Activated CD4-positive, alpha-beta memory T cell treated with anti-CD3 and anti-CD28 coated beads, Interleukin-2, amount 10 ng/mL, durations not matched to agents 7 days and 5 days (primary cell): ENCODE data around the gene ALLC. TPM values are rescaled to one million over a fixed set of nuclear protein-coding genes. Genes with fewer than 3 reads are reported as not detected.
"Not testable (repeated sequence)": the region's sequence is repeated elsewhere in the genome, so short reads cannot be mapped to it uniquely, and the experiment has no call there.

Experiments used
- CTCF ChIA-PET: fragments of 350-600 bp; sonication (Branson Sonifier 250); formaldehyde crosslinking; loops from one replicate; lab custom pipeline; 2021; ENCODE audit warnings: antibody characterized with exemption, inconsistent platforms; lab: Charles Lee
- POLR2A ChIA-PET: fragments of 350-600 bp; sonication (Branson Sonifier 250); formaldehyde crosslinking; loops from one replicate; lab custom pipeline; 2021; ENCODE audit warnings: antibody characterized with exemption; lab: Charles Lee
- DNase-seq: peaks from one replicate; pipeline ENCODE4 v3.0.0-alpha.2; 2020
- H3K27ac Mint-ChIP-seq: one replicate; pipeline ENCODE4 v1.8.0; 2021; ENCODE audit warnings: mild to moderate bottlenecking, mixed read lengths
- H3K27me3 Mint-ChIP-seq: one replicate; pipeline ENCODE4 v1.8.0; 2021; ENCODE audit warnings: mixed read lengths
- H3K36me3 Mint-ChIP-seq: one replicate; pipeline ENCODE4 v1.8.0; 2021; ENCODE audit warnings: low read depth, mixed read lengths
- H3K4me1 Mint-ChIP-seq: one replicate; pipeline ENCODE4 v1.8.0; 2021; ENCODE audit warnings: mixed read lengths
- H3K4me3 Mint-ChIP-seq: one replicate; pipeline ENCODE4 v1.8.0; 2021; ENCODE audit warnings: mild to moderate bottlenecking, mixed read lengths
- H3K9me3 Mint-ChIP-seq: one replicate; pipeline ENCODE4 v1.8.0; 2021; ENCODE audit warnings: mixed read lengths
- total RNA-seq, 2 experiments: library from RNA; stranded (reverse); gene quantifications; one replicate each; pipeline ENCODE4 v1.2.3, GENCODE V29; 2021

The ALLC gene
- total RNA-seq, 2 experiments from 2014 or later, result not detected

GRCh38 chr2:3630631-3631030 is 27.4 kb upstream of the ALLC start:
- H3K4me3 Mint-ChIP-seq, result no peak overlapping the region
- no peaks in the 10 kb centered on the region for H3K27me3 Mint-ChIP-seq
- no peak overlapping the region for H3K27ac Mint-ChIP-seq
- DNase-seq, result no peak
- H3K36me3 Mint-ChIP-seq, result no peaks in the 10 kb centered on the region
- POLR2A ChIA-PET, result no interaction called here
- H3K4me1 Mint-ChIP-seq, result no peaks in the 10 kb centered on the region
- no peaks in the 10 kb centered on the region for H3K9me3 Mint-ChIP-seq
- CTCF ChIA-PET, result interaction anchor here (0.6 kb wide), 1 partner anchor 20 kb away, joined by 3 read pairs; no protein-coding TSS in a partner anchor

GRCh38 chr2:3631161-3631850 is 26.7 kb upstream of the ALLC start:
- Mint-ChIP-seq H3K9me3 (no peaks in the 10 kb centered on the region), H3K4me1 (no peaks in the 10 kb centered on the region), H3K27me3 (no peaks in the 10 kb centered on the region), H3K36me3 (no peaks in the 10 kb centered on the region), H3K4me3 (no peak overlapping the region), H3K27ac (no peak overlapping the region)
- ChIA-PET POLR2A (no interaction called here), CTCF (interaction anchor here (0.6 kb wide), 1 partner anchor 20 kb away, joined by 3 read pairs; no protein-coding TSS in a partner anchor)
- no peak for DNase-seq

DNA sequence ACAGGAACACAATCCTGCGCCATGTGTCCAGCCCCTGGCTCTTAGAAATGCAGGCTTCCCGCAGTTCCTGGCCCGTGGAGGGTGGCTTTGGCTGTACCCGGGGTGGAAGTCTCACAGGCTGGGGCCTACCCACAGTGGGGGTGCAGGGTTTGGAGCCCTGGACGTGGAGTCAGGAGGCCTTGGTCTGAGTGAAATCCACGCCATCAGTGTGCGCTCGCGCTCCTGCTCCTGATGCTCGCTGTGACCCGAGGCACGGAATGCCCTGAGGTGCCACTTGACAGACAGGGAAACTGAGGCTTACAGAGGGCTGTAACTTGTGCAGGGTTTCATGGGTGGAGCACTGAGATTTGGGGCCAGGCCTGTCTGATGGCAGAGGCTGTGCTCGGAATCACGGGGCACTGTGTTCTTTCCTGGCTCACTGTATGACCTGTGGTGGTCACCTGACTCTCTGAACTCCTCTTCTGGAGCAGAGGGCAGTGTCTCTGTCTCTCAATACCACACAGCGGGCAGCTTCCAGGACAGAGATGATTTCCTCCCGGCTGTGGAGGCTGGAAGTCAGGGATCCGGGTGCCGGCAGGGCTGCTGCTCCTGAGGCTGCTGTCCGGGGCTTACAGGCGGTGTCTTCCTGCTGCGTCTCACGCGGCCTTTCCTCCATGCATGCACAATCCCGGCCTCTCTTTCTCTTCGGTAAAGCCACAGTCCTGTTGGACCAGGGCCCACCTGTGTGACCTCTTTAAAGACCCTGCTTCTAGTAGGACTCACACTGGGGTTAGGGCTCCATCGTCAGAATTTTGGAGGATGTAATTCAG is 25.9 kb upstream of the ALLC start:
- CTCF ChIA-PET, result no interaction called here
- Mint-ChIP-seq H3K4me3 (no peak overlapping the region), H3K4me1 (no peaks in the 10 kb centered on the region), H3K27me3 (no peaks in the 10 kb centered on the region), H3K36me3 (no peaks in the 10 kb centered on the region), H3K27ac (no peak overlapping the region), H3K9me3 (no peaks in the 10 kb centered on the region)
- POLR2A ChIA-PET, result no interaction called here
- DNase-seq, result no peak

DNA sequence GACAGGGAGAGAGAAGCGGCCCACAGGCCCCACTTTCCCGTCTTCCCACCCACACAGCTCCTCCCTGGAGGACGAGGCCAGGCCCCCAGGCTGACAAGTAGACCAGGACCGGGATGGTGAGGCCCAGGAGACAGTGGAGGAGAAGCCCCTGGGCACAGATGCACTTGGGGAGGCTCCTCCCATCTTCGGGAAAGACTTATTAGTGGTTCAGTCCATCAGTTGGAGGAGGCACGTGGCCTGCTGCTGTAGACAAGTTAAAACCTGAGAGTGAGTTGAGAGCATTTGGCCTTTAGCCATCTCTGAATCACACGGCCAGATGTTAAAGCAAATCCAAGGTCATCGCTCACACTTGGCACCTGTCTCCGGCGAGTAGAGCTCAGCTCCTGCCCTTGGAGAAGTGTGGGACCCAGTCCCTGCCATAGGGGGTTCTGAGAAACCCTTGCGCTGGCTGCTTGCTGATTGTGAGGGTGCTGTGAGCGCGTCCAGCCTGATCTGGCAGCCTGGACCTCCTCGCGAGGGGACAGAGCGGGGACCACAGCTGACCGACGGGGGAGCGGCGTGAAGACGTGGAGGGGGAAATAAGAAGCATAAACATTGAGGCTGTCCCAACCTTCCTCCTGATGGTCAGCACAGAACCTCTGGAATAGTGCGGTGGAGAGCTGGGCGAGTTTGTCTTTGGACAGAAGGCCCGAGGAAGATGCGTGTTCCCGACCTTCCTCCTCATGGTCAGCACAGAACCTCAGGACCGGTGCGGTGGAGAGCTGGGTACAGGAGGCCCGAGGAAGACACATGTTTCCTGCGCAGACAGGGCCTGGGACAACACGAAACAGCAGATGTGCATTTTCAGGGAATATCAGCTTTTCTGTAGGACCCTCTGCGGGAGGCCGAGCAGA is 24.7 kb upstream of the ALLC start:
- DNase-seq, result no peak
- no peak overlapping the region for H3K27ac Mint-ChIP-seq
- H3K27me3 Mint-ChIP-seq, result no peaks in the 10 kb centered on the region
- no peaks in the 10 kb centered on the region for H3K4me1 Mint-ChIP-seq
- H3K36me3 Mint-ChIP-seq, result no peaks in the 10 kb centered on the region
- no peaks in the 10 kb centered on the region for H3K9me3 Mint-ChIP-seq
- POLR2A ChIA-PET, result no interaction called here
- H3K4me3 Mint-ChIP-seq, result no peak overlapping the region
- CTCF ChIA-PET, result no interaction called here

GRCh38 chr2:3633982-3634595 is 23.9 kb upstream of the ALLC start:
- Mint-ChIP-seq H3K27me3 (no peaks in the 10 kb centered on the region), H3K36me3 (no peaks in the 10 kb centered on the region), H3K4me3 (no peak overlapping the region), H3K9me3 (no peaks in the 10 kb centered on the region), H3K4me1 (no peaks in the 10 kb centered on the region), H3K27ac (no peak overlapping the region)
- no peak for DNase-seq
- POLR2A ChIA-PET, result no interaction called here
- CTCF ChIA-PET, result no interaction called here

- Mint-ChIP-seq H3K27me3 (no peaks in the 10 kb centered on the region), H3K4me3 (no peak overlapping the region), H3K9me3 (no peaks in the 10 kb centered on the region), H3K27ac (no peak overlapping the region), H3K36me3 (no peaks in the 10 kb centered on the region), H3K4me1 (no peaks in the 10 kb centered on the region)
- ChIA-PET CTCF (no interaction called here), POLR2A (no interaction called here)
- DNase-seq, result no peak
These were observed 23.3 kb upstream of the ALLC start for GRCh38 chr2:3634596-3635121.

GRCh38 chr2:3635171-3635974 is 22.6 kb upstream of the ALLC start:
- CTCF ChIA-PET, result no interaction called here
- POLR2A ChIA-PET, result no interaction called here

DNA sequence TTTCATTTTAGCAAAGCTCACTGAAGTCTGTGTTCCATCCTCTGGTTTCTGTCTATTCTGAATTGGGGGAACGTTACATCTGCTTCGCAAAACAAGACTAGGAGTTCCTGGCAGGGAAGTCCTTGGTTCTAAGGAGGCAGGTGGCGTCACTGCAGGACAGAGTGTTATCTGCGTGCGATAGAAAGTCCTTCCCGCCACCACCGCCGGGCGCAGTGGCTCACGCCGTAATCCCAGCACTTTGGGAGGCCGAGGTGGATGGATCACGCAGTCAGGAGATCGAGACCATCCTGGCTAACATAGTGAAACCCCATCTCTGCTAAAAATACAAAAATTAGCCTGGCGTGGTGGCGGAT is 22.0 kb upstream of the ALLC start:
- H3K9me3 Mint-ChIP-seq, POLR2A ChIA-PET, H3K27ac Mint-ChIP-seq, H3K27me3 Mint-ChIP-seq, H3K36me3 Mint-ChIP-seq, DNase-seq, H3K4me1 Mint-ChIP-seq, H3K4me3 Mint-ChIP-seq, CTCF ChIA-PET: not testable (repeated sequence)

More at GRCh38 chr2:3635171-3635974, 22.6 kb upstream of the ALLC start:
- H3K4me3 Mint-ChIP-seq, result no peak overlapping the region
- no peaks in the 10 kb centered on the region for H3K36me3 Mint-ChIP-seq
- H3K27me3 Mint-ChIP-seq, result no peaks in the 10 kb centered on the region
- no peak overlapping the region for H3K27ac Mint-ChIP-seq
- no peaks in the 10 kb centered on the region for H3K9me3 Mint-ChIP-seq
- DNase-seq, result no peak
- no peaks in the 10 kb centered on the region for H3K4me1 Mint-ChIP-seq

DNA sequence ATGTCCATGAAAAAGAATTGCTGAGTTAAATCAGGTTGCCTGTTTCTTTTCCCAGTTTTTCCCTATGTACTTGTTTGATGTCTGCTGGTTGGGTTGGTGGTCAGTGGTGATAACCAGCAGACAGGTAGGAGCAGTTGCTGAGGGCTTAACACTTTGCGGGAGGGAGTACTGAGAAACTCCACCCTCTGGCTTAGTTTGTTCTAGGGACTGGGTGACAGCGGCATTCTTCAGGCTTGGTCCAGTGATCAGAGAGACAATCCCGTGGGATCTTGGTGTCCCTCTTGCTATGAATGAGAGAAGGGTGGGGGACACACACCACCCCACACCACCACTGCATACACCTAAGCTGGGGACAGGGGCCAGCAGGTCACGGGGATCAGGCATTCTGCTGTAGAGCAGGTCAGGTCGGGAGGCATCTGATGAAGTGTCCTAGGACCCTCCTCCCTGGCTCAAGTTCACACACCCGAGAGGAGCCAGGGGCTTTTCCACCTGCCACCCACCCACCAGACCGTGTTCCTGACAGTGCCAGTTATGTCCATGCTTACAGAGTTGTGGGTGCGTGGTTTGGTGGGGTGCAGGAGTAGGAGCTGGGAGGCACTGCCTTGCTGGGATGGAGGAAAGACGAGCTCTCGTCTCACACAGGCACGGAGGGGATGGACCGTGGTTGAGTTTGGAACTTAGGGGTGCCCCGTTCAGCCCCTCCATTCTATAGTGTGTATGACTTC is 21.3 kb upstream of the ALLC start:
- no peaks in the 10 kb centered on the region for H3K27me3 Mint-ChIP-seq
- H3K4me3 Mint-ChIP-seq, result no peak overlapping the region
- H3K4me1 Mint-ChIP-seq, result no peaks in the 10 kb centered on the region
- ChIA-PET POLR2A (interaction anchor here (0.6 kb wide), 1 partner anchor 507 kb away, joined by 4 read pairs; no protein-coding TSS in a partner anchor), CTCF (no interaction called here)
- no peaks in the 10 kb centered on the region for H3K9me3 Mint-ChIP-seq
- H3K27ac Mint-ChIP-seq, result no peak overlapping the region
- no peaks in the 10 kb centered on the region for H3K36me3 Mint-ChIP-seq
- DNase-seq, result no peak

GRCh38 chr2:3637311-3637675 is 20.7 kb upstream of the ALLC start:
- ChIA-PET POLR2A (interaction anchor here (0.6 kb wide), 1 partner anchor 507 kb away, joined by 4 read pairs; no protein-coding TSS in a partner anchor), CTCF (no interaction called here)

GRCh38 chr2:3637692-3638455 is 20.1 kb upstream of the ALLC start:
- H3K4me1 Mint-ChIP-seq, result no peaks in the 10 kb centered on the region
- no peak overlapping the region for H3K4me3 Mint-ChIP-seq
- ChIA-PET POLR2A (interaction anchor here (0.6 kb wide), 1 partner anchor 508 kb away, joined by 4 read pairs; no protein-coding TSS in a partner anchor), CTCF (no interaction called here)
- no peak for DNase-seq
- H3K27ac Mint-ChIP-seq, result no peak overlapping the region
- H3K27me3 Mint-ChIP-seq, result no peaks in the 10 kb centered on the region
- H3K9me3 Mint-ChIP-seq, result no peaks in the 10 kb centered on the region
- H3K36me3 Mint-ChIP-seq, result no peaks in the 10 kb centered on the region

More at GRCh38 chr2:3637311-3637675, 20.7 kb upstream of the ALLC start:
- no peak for DNase-seq
- Mint-ChIP-seq H3K36me3 (no peaks in the 10 kb centered on the region), H3K27ac (no peak overlapping the region), H3K27me3 (no peaks in the 10 kb centered on the region), H3K4me3 (no peak overlapping the region), H3K9me3 (no peaks in the 10 kb centered on the region), H3K4me1 (no peaks in the 10 kb centered on the region)
